ENCODE results near the gene RAD18.

Gene RAD18

DNA sequence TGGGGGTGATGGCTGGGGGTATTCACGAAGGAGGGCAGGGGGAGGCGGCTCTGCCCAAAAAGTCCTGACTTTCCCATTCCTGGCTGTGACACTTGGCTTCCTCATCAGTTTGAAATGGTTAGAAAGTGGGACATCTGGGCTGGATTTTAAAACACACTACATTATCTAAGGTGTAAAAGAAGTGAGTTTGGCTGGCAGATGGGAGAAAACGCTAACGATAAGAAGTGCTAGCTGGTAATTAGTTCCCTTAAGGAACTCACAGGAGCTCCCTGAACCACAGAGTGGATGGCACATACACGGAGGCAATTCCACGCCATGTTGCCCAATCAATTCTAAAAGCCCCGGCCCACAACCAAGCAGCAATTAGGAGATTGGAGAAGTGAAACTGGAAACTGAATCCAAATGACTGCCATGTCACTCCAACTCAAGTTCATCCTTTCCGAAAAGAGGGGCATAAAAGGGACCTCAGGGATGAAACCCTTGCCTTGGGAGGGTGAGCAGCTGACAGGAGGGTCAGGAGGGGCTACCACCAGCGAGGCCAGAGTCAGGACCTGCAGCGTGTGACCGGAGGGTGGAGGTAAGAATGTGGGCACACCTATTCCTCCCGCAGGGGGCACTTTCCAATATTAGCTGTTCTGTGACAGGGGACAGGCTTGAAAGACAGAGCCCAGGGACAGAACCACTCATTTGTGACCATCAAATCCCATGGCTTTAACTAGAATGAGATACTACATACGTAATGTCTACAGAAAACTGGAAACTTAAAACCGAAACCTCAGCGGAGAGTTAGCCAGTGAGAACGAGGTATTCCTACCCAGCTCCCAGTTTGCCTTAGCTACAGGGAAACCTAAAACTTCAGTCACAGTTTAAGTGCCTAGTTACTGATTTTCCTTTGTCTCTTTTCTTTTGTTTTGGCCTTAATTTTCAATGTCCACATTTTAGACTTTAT is 98.6 kb downstream of the RAD18 start:
- DNase-seq (ENCODE audit: low spot score), result no peak

GRCh38 chr3:8863891-8864290 is 99.4 kb downstream of the RAD18 start:
- no peak for DNase-seq (ENCODE audit: low spot score)

GRCh38 chr3:8857720-8858367 is 105.4 kb downstream of the RAD18 start:
- DNase-seq (ENCODE audit: low spot score), result no peak

- DNase-seq (ENCODE audit: low spot score), result no peak
These were observed 106.6 kb downstream of the RAD18 start for GRCh38 chr3:8856721-8857120.

GRCh38 chr3:8856071-8856470 is 107.2 kb downstream of the RAD18 start:
- DNase-seq (ENCODE audit: low spot score), result no peak

DNA sequence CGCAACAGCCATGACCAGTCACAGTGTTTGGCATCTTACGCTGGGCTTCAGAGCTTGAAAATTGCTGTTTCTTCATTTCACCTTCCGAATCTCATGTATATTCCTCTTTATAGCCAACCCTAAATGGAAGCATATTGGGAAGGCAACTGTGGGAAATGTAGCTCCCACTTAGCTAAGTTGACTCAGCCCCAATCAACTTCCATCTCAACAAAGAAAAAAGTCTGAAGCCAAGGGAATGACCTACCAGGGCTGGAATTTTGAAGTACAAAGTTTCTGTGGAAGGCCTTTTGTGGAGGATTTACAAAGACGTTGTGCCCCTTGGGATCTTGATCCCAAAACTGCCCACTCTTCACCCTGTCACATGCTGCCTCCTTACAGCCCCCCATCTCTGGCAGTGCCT is 108.6 kb downstream of the RAD18 start:
- no peak for DNase-seq (ENCODE audit: low spot score)

- no peak for DNase-seq (ENCODE audit: low spot score)
These were observed 110.2 kb downstream of the RAD18 start for GRCh38 chr3:8853081-8853480.

GRCh38 chr3:8852511-8852910 is 110.8 kb downstream of the RAD18 start:
- DNase-seq (ENCODE audit: low spot score), result no peak

DNA sequence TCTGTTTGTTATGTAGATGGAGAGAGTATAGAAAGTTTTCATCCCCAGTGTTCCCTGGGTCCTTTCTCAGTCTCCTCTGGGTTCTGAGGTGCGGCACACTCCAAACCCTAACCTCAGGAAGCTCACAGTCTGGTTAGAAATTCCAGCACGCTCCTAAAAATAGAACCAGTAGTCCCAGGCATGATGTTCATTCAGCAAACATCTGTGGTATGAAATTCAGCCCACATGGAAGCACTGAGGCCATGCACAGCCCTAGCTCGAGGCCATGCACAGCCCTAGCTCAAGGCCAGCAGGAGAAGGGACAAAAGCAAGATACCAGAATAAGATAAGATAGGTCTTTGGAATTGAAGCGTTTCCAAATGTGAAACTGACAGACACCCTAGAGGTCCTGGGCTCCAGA is 111.6 kb downstream of the RAD18 start:
- DNase-seq (ENCODE audit: low spot score), result no peak

GRCh38 chr3:8848696-8849131 is 114.6 kb downstream of the RAD18 start:
- no peak for DNase-seq (ENCODE audit: low spot score)

- no peak for DNase-seq (ENCODE audit: low spot score)
These were observed 116.0 kb downstream of the RAD18 start for GRCh38 chr3:8847317-8847716.

DNA sequence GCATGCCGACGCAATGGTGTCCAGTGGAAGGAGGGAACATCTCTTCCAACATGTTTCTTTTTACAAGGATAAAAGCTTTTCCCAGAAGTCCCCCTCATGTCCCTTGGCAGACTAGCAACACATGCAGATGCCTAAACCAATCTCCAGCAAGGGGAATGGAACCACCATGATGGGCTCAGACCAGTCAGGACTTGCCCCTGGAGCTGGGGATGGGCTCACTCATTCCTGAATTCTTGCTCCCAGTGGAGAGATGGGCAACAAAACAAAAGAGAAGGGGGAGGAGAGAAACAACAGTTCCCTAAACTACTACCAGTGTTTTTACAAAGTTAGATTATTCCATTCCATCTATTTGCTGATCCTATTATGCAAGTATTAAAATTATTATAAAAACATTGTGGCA is 117.1 kb downstream of the RAD18 start:
- DNase-seq (ENCODE audit: low spot score), result no peak

DNA sequence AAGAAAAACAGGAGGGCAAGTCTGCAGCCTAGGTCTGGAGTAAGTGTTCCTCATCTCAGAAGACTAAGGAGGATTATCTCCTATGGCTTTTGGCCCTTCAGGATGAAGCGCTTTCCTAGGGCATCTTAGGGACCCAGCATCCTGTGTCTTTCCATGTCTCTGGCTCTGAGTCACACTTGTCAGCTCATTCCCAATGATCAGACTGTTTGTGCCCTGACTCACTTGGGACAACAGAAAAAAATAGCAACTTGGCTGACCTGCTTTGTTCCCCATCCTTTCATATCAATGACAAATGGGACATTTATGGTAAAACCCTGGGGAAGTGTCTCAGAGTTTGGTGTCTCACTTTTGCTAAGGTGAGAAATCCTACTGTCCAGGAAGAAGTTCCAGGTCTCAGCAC is 117.6 kb downstream of the RAD18 start:
- DNase-seq (ENCODE audit: low spot score), result no peak

GRCh38 chr3:8843347-8843746 is 119.9 kb downstream of the RAD18 start:
- DNase-seq (ENCODE audit: low spot score), result no peak

DNA sequence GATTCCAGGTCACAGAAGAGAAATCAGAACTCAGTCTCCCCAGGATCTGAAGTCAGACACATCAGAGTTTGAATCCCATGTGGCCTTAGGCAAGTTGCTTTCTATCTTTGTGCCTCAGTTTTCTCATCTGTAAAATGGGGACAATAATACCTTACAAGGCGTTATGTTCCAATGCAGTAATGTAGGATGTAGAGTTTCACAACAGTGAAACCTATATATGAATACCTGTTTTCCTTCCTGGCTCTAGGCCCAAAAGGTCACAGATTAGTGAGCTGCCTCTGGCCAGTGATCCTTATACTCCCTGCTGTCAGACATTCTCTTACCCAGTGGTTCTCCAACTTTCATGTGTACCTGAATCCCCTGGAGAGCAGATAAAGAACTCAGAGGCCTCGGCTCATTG is 121.0 kb downstream of the RAD18 start:
- DNase-seq (ENCODE audit: low spot score), result no peak

DNA sequence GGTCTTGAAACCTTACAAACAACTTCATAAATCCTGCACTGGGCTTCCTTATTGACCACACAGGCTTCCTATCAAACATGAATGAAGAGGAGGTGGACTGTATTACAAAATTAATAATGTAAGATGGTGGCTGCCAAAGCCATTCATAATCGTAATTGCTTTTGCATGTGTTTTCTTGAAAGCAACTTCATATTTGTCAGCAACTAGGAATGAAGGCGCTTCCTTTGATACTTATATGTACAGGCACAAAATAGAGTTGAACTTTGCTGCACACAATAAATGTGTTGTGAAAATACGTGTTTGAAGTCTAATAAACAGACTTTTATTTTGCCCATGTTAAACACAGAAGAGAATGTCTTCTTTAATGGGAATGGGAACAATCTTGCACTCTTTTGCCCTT is 121.8 kb downstream of the RAD18 start:
- DNase-seq (ENCODE audit: low spot score), result no peak

- DNase-seq (ENCODE audit: low spot score), result no peak
These were observed 122.7 kb downstream of the RAD18 start for GRCh38 chr3:8840556-8840955.

- DNase-seq (ENCODE audit: low spot score), result no peak
These were observed 123.5 kb downstream of the RAD18 start for GRCh38 chr3:8839607-8840325.

DNA sequence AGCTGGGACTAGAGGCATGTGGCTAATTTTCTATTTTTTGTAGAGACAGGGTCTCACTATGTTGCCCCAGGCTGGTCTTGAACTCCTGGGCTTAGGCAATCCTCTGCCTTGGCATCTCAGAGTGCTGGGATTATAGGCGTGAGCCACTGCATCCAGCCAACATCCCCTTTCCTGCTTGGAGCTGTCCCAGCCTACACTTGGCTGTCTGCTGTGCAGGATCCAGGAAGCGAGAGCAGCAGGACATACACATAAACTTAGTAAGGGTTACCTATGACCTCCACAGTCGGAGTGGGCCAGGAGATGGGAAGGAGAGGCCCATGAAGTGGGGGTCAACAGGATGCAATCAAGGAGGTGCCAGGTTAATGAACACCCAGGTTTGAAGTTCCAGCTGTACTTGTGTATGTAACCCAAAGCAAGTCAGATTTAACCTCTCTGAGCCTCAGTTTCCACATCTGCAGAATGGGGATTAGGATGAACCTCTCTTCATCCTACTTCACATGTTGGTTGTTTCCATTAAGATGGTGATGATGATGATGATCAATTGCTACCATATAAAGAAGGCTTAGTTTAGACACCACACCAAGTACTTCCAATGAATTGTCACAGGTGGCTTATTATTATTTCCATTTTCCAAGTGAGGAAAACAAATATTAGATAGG is 124.4 kb downstream of the RAD18 start:
- no peak for DNase-seq (ENCODE audit: low spot score)

DNA sequence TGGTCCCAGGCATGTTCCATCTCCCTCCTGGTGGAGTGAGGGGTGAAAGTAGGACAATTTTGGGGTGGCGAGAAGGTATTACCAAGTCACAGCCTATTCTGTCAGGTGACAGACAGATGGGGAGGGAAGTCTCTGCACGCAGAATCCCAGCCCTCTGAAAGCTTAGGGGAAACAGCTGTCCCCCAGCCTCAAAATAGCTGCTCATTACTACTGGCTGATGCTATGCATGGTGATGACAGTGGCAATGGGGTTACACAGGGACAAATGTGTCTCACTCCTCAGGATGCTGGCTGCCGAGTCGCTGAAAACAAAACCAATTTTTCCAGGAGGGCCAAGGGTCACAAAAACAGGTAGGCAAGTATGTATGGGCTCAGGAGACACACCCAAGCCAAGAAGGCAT is 125.0 kb downstream of the RAD18 start:
- no peak for DNase-seq (ENCODE audit: low spot score)

DNA sequence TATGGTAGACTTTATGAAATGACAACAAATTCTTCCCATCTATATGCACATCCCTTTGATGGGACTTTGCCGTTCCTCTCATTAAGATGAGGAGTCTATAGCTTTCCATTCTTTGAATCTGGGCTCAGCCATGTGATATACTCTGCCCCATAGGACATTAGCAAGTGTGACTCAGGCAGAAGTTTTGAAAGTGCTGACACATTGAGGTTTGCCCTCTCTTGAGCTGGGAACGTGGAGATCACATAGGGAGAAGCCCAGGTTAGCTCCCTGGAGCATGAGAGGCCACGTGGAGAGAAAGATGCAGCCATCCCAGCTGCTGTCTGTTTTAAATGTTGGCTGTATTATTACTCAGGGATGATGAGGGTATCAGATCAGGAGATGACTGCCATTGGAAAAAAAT is 126.1 kb downstream of the RAD18 start:
- DNase-seq (ENCODE audit: low spot score), result no peak

DNA sequence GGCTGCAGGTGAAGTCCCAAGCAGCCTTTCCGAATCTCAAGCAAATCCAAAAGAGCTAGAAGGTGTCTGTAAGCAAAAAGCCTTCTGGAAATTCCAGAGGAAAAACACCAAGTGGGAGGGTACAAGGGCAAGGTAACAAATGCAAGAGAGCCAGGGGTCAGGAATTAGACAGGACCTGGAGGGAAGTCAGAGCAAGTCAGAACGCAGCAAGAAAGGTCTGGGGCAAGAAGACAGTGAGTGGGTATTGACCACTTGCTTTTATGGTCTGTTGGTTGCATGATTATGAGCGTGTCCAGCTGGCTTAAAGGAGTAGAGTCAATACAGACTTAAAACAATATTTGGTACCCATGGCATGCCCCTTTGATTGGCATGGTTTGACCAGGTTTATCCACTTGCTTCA is 127.2 kb downstream of the RAD18 start:
- DNase-seq (ENCODE audit: low spot score), result no peak

Data from CD4-positive, alpha-beta T cell treated with Interleukin-15 for 4 hours (primary cell).